HepG2 (cell line): ENCODE measurements around the gene COL4A3. TPM values are rescaled to one million over a fixed set of nuclear protein-coding genes. Genes with fewer than 3 reads are reported as not detected.

Experiments
- ATAC-seq: fragments of 200-7000 bp; cut with Tn5 transposase; 3 replicates; pipeline ENCODE4 v1.9.1; 2020; ENCODE audit warnings: mild to moderate bottlenecking, moderate library complexity
- BruUV-seq: library from RNA; stranded (reverse); fragments of 400-500 nt; replicated peaks from 2 replicates; lab custom pipeline; 2021; lab: Mats Ljungman, UMichigan
- CTCF ChIA-PET: fragments of 300-600 bp; formaldehyde crosslinking; extraction: SDS; loops from one replicate; lab custom pipeline; 2021; ENCODE audit warnings: low total read pairs, inconsistent platforms, low intra/inter-chr PET ratio; lab: Yijun Ruan, JAX
- POLR2A ChIA-PET: fragments of 350-600 bp; sonication (Branson Sonifier 250); formaldehyde crosslinking; loops from one replicate; lab custom pipeline; 2020; ENCODE audit warnings: antibody characterized with exemption, inconsistent platforms; lab: Yijun Ruan, JAX
- DNase-seq: peaks from one replicate; pipeline ENCODE4 v3.0.0-alpha.2; 2015; ENCODE audit warnings: low spot score
- FAIRE-seq: peaks from 3 replicates; lab custom pipeline; 2011; peaks lifted over from hg19 to GRCh38; lab: Jason Lieb, UNC
- H2AFZ ChIP-seq: one replicate; pipeline ENCODE4 v1.6.1; 2011; ENCODE audit warnings: low read length, inconsistent platforms
- H3K27ac ChIP-seq: fragments of 300-600 bp; 3 replicates; pipeline ENCODE4 v1.8.0; 2011; ENCODE audit warnings: mixed run types, mild to moderate bottlenecking, mixed read lengths, low read length, inconsistent platforms; ENCODE audit not compliant: insufficient read depth; ENCODE audit errors: extremely low read length
- H3K27me3 ChIP-seq, 2 experiments: fragments of 200-600 bp in 1 of 2; 2 replicates in 1 of 2; 3 replicates in 1 of 2; pipeline versions ENCODE4 v1.6.0 to v1.8.0; 2011; ENCODE audit warnings: low read length in 2 of 2, mild to moderate bottlenecking in 2 of 2, moderate library complexity in 2 of 2, inconsistent platforms in 1 of 2; ENCODE audit not compliant: insufficient read depth in 2 of 2, control insufficient read depth in 1 of 2
- H3K36me3 ChIP-seq, 2 experiments: fragments of 200-600 bp in 1 of 2; replicated peaks in 1 of 2; 2 replicates in 1 of 2; 3 replicates in 1 of 2; pipeline versions ENCODE4 v1.5.1 to v1.8.0; 2011; ENCODE audit warnings: low read length in 2 of 2, inconsistent platforms in 1 of 2; ENCODE audit not compliant: insufficient read depth in 2 of 2, control insufficient read depth in 1 of 2
- H3K4me1 ChIP-seq: 2 replicates; pipeline ENCODE4 v1.5.1; 2012; ENCODE audit warnings: low read length, inconsistent platforms; ENCODE audit not compliant: insufficient read depth
- H3K4me2 ChIP-seq: 2 replicates; pipeline ENCODE4 v1.6.0; 2011; ENCODE audit warnings: low read depth, low read length, inconsistent platforms
- H3K4me3 ChIP-seq, 3 experiments: fragments of 200-600 bp in 1 of 3; sonication (generic), shearing (Covaris generic) in 1 of 3; replicated peaks in 1 of 3; 2 replicates each; pipeline ENCODE4 v1.5.1; 2011 to 2016; ENCODE audit warnings: low read length in 3 of 3, inconsistent platforms in 2 of 3, low read depth in 2 of 3, mild to moderate bottlenecking in 2 of 3, control low read depth in 1 of 3, mixed read lengths in 1 of 3; ENCODE audit not compliant: insufficient read depth in 1 of 3
- H3K79me2 ChIP-seq: one replicate; pipeline ENCODE4 v1.6.1; 2011; ENCODE audit warnings: low read length, inconsistent platforms; ENCODE audit not compliant: insufficient read depth
- H3K9ac ChIP-seq: 2 replicates; pipeline ENCODE4 v1.6.0; 2011; ENCODE audit warnings: mild to moderate bottlenecking, low read depth, low read length, inconsistent platforms; ENCODE audit not compliant: insufficient read depth
- H3K9me3 ChIP-seq: 2 replicates; pipeline ENCODE4 v1.5.1; 2012; ENCODE audit warnings: mild to moderate bottlenecking, low read length
- H4K20me1 ChIP-seq: 2 replicates; pipeline ENCODE4 v1.6.0; 2011; ENCODE audit warnings: inconsistent platforms, mild to moderate bottlenecking, low read length, moderate library complexity; ENCODE audit not compliant: insufficient read depth
- ATF4 ChIP-seq, 2 experiments: fragments of 450-650 bp in 1 of 2; sonication (generic) in 1 of 2; formaldehyde crosslinking; IDR thresholded peaks; 2 replicates each; pipeline versions ENCODE4 v1.5.0 to v1.8.0; 2020 to 2022; ENCODE audit warnings: mild to moderate bottlenecking in 1 of 2, missing genetic modification reagents in 1 of 2
- CEBPG ChIP-seq: IDR thresholded peaks from 2 replicates; pipeline ENCODE4 v1.6.1; 2016
- CENPT ChIP-seq: sonication (generic); formaldehyde crosslinking; IDR thresholded peaks from 2 replicates; pipeline ENCODE4 v1.8.0; 2022; ENCODE audit warnings: low read depth, mild to moderate bottlenecking, moderate library complexity, missing genetic modification reagents
- EP300 ChIP-seq, 3 experiments: sonication (generic) in 1 of 3; formaldehyde crosslinking in 1 of 3; IDR thresholded peaks; 2 replicates each; pipeline versions ENCODE4 v1.5.1 to v1.6.1; 2011 to 2020; ENCODE audit warnings: low read depth in 2 of 3, low read length in 2 of 3, borderline replicate concordance in 1 of 3, improper control_type of control experiment in 1 of 3, mild to moderate bottlenecking in 1 of 3, missing genetic modification reagents in 1 of 3, moderate library complexity in 1 of 3
- ERF ChIP-seq: IDR thresholded peaks from 2 replicates; pipeline ENCODE4 v1.6.1; 2018; ENCODE audit warnings: missing biosample characterization, missing genetic modification reagents
- GLI4 ChIP-seq: sonication (generic); formaldehyde crosslinking; IDR thresholded peaks from 2 replicates; pipeline ENCODE4 v1.5.1; 2020; ENCODE audit warnings: missing genetic modification reagents, mild to moderate bottlenecking, moderate library complexity, borderline replicate concordance
- HNF4A ChIP-seq: sonication (generic); formaldehyde crosslinking; IDR thresholded peaks from 2 replicates; pipeline ENCODE4 v1.4.0; 2020; ENCODE audit warnings: missing genetic modification reagents
- HNF4G ChIP-seq, 2 experiments: sonication (generic) in 1 of 2; formaldehyde crosslinking in 1 of 2; IDR thresholded peaks; 2 replicates each; pipeline versions ENCODE4 v1.4.0 to v1.6.1; 2011 to 2020; ENCODE audit warnings: borderline replicate concordance in 2 of 2, low read depth in 2 of 2, mild to moderate bottlenecking in 2 of 2, low read length in 1 of 2, missing genetic modification reagents in 1 of 2, moderate library complexity in 1 of 2
- IRF9 ChIP-seq: sonication (generic); formaldehyde crosslinking; IDR thresholded peaks from 2 replicates; pipeline ENCODE4 v1.8.0; 2022; ENCODE audit warnings: missing genetic modification reagents, mild to moderate bottlenecking, borderline replicate concordance
- NCOA2 ChIP-seq: sonication (generic); formaldehyde crosslinking; IDR thresholded peaks from 2 replicates; pipeline ENCODE4 v1.8.0; 2022; ENCODE audit warnings: inconsistent platforms
- PITX1 ChIP-seq: sonication (generic); formaldehyde crosslinking; IDR thresholded peaks from 2 replicates; pipeline ENCODE4 v1.5.1; 2020; ENCODE audit warnings: mild to moderate bottlenecking, missing genetic modification reagents
- RCOR2 ChIP-seq: IDR thresholded peaks from 2 replicates; pipeline ENCODE4 v1.6.1; 2016; ENCODE audit warnings: missing biosample characterization, missing genetic modification reagents
- SMAD9 ChIP-seq: sonication (generic); formaldehyde crosslinking; IDR thresholded peaks from 2 replicates; pipeline ENCODE4 v1.5.1; 2020; ENCODE audit warnings: mild to moderate bottlenecking, missing genetic modification reagents
- SNRNP70 ChIP-seq: fragments of 200-400 bp; formaldehyde crosslinking; IDR thresholded peaks from 2 replicates; pipeline ENCODE4 v1.6.1; 2017; ENCODE audit warnings: mild to moderate bottlenecking, low read depth, low read length, moderate library complexity
- SOX13 ChIP-seq, 3 experiments: fragments of 450-650 bp in 1 of 3; sonication (generic) in 1 of 3; formaldehyde crosslinking in 1 of 3; IDR thresholded peaks in 2 of 3; conservative IDR thresholded peaks in 1 of 3; 2 replicates each; pipeline versions ENCODE4 v1.5.0 to v1.6.1; 2016 to 2020; ENCODE audit warnings: antibody characterized with exemption in 1 of 3, mild to moderate bottlenecking in 1 of 3, missing compliant biosample characterization in 1 of 3, missing genetic modification reagents in 1 of 3, moderate library complexity in 1 of 3
- ZBTB7A ChIP-seq: sonication (generic); formaldehyde crosslinking; IDR thresholded peaks from 2 replicates; pipeline ENCODE4 v1.8.0; 2022; ENCODE audit warnings: mild to moderate bottlenecking, missing genetic modification reagents
- ZNF275 ChIP-seq: sonication (generic); formaldehyde crosslinking; IDR thresholded peaks from 2 replicates; pipeline ENCODE4 v1.8.0; 2022; ENCODE audit warnings: missing genetic modification reagents, mild to moderate bottlenecking, inconsistent platforms, borderline replicate concordance
- ZUFSP ChIP-seq: sonication (generic); formaldehyde crosslinking; IDR thresholded peaks from 2 replicates; pipeline ENCODE4 v1.9.0; 2021; ENCODE audit warnings: missing genetic modification reagents, mild to moderate bottlenecking, borderline replicate concordance
- WGBS: methylation state at CpG from one replicate; pipeline ENCODE4 v1.1.6; 2017; ENCODE audit warnings: low lambda C conversion rate; 5-methylcytosine and 5-hydroxymethylcytosine counted together
- in situ Hi-C: cut with HindIII; loops from 2 replicates; pipeline ENCODE4 v1.10.0; 2017; ENCODE audit warnings: low pct_unique_long_range_greater_than_20kb; ENCODE audit not compliant: extremely low pct_ligation_motif_present
- intact Hi-C: fragments of 100-400 bp; cut with micrococcal nuclease; formaldehyde crosslinking; loops from one replicate; pipeline ENCODE4 v1.10.0; 2022; ENCODE audit not compliant: unreplicated experiment
- polyA plus RNA-seq, 8 experiments: library from polyadenylated mRNA; depleted of rRNA in 3 of 8; stranded (reverse) in 7 of 8; unstranded in 1 of 8; fragments of >200 nt; fragmentation: Illumina TruSeq in 4 of 8; extraction: Trizol in 4 of 8; gene quantifications; 2 replicates each; pipeline versions ENCODE4 v1.2.1 to v1.2.3, GENCODE V29; 2011 to 2016; ENCODE audit warnings: low read depth in 4 of 8, missing spikeins in 1 of 8, mixed read lengths in 1 of 8; ENCODE audit not compliant: insufficient read depth in 1 of 8
- total RNA-seq, 5 experiments: library from RNA; depleted of rRNA; stranded (reverse); fragments of >200 nt; fragmentation: Illumina TruSeq; extraction: Trizol; gene quantifications; 2 replicates each; pipeline ENCODE4 v1.2.3, GENCODE V29; 2016; ENCODE audit warnings: low read depth in 1 of 5

The COL4A3 gene
- total and polyA plus RNA-seq, 2 of the 13 experiments (the other 11 are each of a cell fraction or from before 2014, with no cell fraction given), result 0.02 TPM; not detected in 1

GRCh38 chr2:227312579-227312978 is 148.2 kb downstream of the COL4A3 start:
- no TSS peak for BruUV-seq
- CTCF ChIA-PET, result no interaction called here
- DNase-seq (peak; percentile 66), ATAC-seq (peak; percentile 53), FAIRE-seq (no peak)
- Histone ChIP-seq H4K20me1 (no peaks in the 10 kb centered on the region), H2AFZ (no peak overlapping the region), H3K4me2 (peak overlapping the region; percentile 84), H3K9me3 (no peaks in the 10 kb centered on the region), H3K27me3 (no peaks in the 10 kb centered on the region), H3K27ac (peak overlapping the region; percentile 81), H3K9ac (peak overlapping the region; percentile 63), H3K4me1 (peaks cover 56% of the 10 kb centered on the region), H3K79me2 (no peaks in the 10 kb centered on the region), H3K36me3 (no peaks in the 10 kb centered on the region), H3K4me3 (peak overlapping the region in 2 of 3 experiments; percentile 54 to 58; a peak in 3 of 6 replicates)
- POLR2A ChIA-PET, result interaction anchor here (1.9 kb wide), 1 partner anchor 12 kb away, joined by 9 read pairs; the partner anchor contains the start of gene MFF
- in situ Hi-C loops, result no loop called here
- intact Hi-C loops, result loop anchor here (2.0 to 5.0 kb wide), 2 partner anchors 14 to 75 kb away; no protein-coding TSS in a partner anchor
- 13% methylated on average over 2 of the region's 2 CpGs for WGBS
- TF ChIP-seq GLI4 (CRISPR knock-in tag) (no peak), SOX13 (IDR thresholded peaks at IDR 0.05) (no peak), SOX13 (CRISPR knock-in tag; conservative IDR thresholded peaks at IDR 0.05 in 1 of 2, IDR thresholded peaks at IDR 0.05 in 1 of 2) (peak in 1 of 2 experiments; percentile 8; a peak in 1 of 4 replicates), HNF4G (IDR thresholded peaks at IDR 0.05; ENCODE audit: borderline replicate concordance, low read depth, low read length) (0 out of 2 replicates have a peak, but pooled peaks have one; percentile 14), HNF4G (CRISPR knock-in tag; IDR thresholded peaks at IDR 0.05; ENCODE audit: borderline replicate concordance, low read depth) (no peak), ZUFSP (CRISPR knock-in tag) (no peak), PITX1 (CRISPR knock-in tag) (no peak), ERF (CRISPR knock-in tag) (no peak), SNRNP70 (no peak), HNF4A (CRISPR knock-in tag) (peak; percentile 59), ZNF275 (CRISPR knock-in tag) (no peak), ATF4 (CRISPR knock-in tag; IDR thresholded peaks at IDR 0.05) (0 out of 4 replicates have a peak, but pooled peaks of 1 of the 2 experiments have one; percentile 42), ZBTB7A (CRISPR knock-in tag) (no peak), CENPT (CRISPR knock-in tag) (no peak), IRF9 (CRISPR knock-in tag) (no peak), EP300 (IDR thresholded peaks at IDR 0.05; ENCODE audit: low read depth in 2 of 2, low read length in 2 of 2) (peak in 1 of 2 experiments; percentile 70; a peak in 1 of 4 replicates), EP300 (CRISPR knock-in tag; IDR thresholded peaks at IDR 0.05; ENCODE audit: borderline replicate concordance) (no peak), RCOR2 (0 out of 2 replicates have a peak, but pooled peaks have one; percentile 13), SMAD9 (CRISPR knock-in tag) (no peak), NCOA2 (peak; percentile 35; the same call in 1 of the 2 replicates), CEBPG (CRISPR knock-in tag) (peak; percentile 19; the same call in 1 of the 2 replicates)
